HL-60 (cell line): ENCODE measurements around the gene SH3RF3.

Experiments used
- DNase-seq, 2 experiments: peaks; one replicate each; pipeline ENCODE4 v3.0.0-alpha.2; 2010 to 2020; ENCODE audit warnings: low read depth in 1 of 2, low spot score in 1 of 2
- H3K27ac ChIP-seq: fragments of 250-450 bp; sonication (Bioruptor Pico); replicated peaks from 2 replicates; pipeline ENCODE4 v1.5.1; 2020; ENCODE audit warnings: mild to moderate bottlenecking, moderate library complexity
- H3K27me3 ChIP-seq: fragments of 250-450 bp; sonication (Bioruptor Pico); 2 replicates; pipeline ENCODE4 v1.5.1; 2021; ENCODE audit warnings: mild to moderate bottlenecking, moderate library complexity; ENCODE audit not compliant: insufficient read depth, poor library complexity, severe bottlenecking
- H3K4me3 ChIP-seq: replicated peaks from 2 replicates; pipeline ENCODE4 v1.5.1; 2011; ENCODE audit warnings: mild to moderate bottlenecking, control low read depth, low read length; ENCODE audit not compliant: insufficient read depth
- CTCF ChIP-seq: IDR thresholded peaks from one replicate; pipeline ENCODE4 v1.5.1; 2011; ENCODE audit warnings: low read length, control low read depth, inconsistent platforms; ENCODE audit not compliant: insufficient read depth
- GABPA ChIP-seq: IDR thresholded peaks from 2 replicates; pipeline ENCODE4 v1.6.1; 2012; ENCODE audit warnings: low read depth
- POLR2AphosphoS5 ChIP-seq: IDR thresholded peaks from 2 replicates; pipeline ENCODE4 v1.6.1; 2012; ENCODE audit warnings: low read depth
- REST ChIP-seq: IDR thresholded peaks from 2 replicates; pipeline ENCODE4 v1.6.1; 2012; ENCODE audit warnings: low read depth; ENCODE audit not compliant: insufficient replicate concordance
- SPI1 ChIP-seq: IDR thresholded peaks from 2 replicates; pipeline ENCODE4 v1.6.1; 2012; ENCODE audit warnings: low read depth, mild to moderate bottlenecking, borderline replicate concordance

Gene SH3RF3

GRCh38 chr2:109143214-109144187 is 14.5 kb downstream of the SH3RF3 start:
- TF ChIP-seq POLR2AphosphoS5: no peak
- TF ChIP-seq SPI1: no peak
- TF ChIP-seq GABPA: no peak
- no peak for TF ChIP-seq REST
- TF ChIP-seq CTCF: no peak
- no peak overlapping the region for H3K4me3 ChIP-seq

GRCh38 chr2:109144271-109144670 is 15.3 kb downstream of the SH3RF3 start:
- H3K27ac ChIP-seq: no peak overlapping the region
- DNase-seq: no peak
- TF ChIP-seq POLR2AphosphoS5 (no peak), SPI1 (no peak), REST (no peak), CTCF (no peak)
- H3K4me3 ChIP-seq: no peak overlapping the region
- H3K27me3 ChIP-seq: no peaks in the 10 kb centered on the region

More at GRCh38 chr2:109143214-109144187, 14.5 kb downstream of the SH3RF3 start:
- H3K27me3 ChIP-seq: no peaks in the 10 kb centered on the region
- no peak overlapping the region for H3K27ac ChIP-seq
- DNase-seq: no peak

GRCh38 chr2:109144721-109145120 is 15.7 kb downstream of the SH3RF3 start:
- DNase-seq: no peak
- Histone ChIP-seq H3K4me3 (no peak overlapping the region), H3K27me3 (no peaks in the 10 kb centered on the region), H3K27ac (no peak overlapping the region)
- TF ChIP-seq SPI1: no peak

GRCh38 chr2:109145286-109145685 is 16.3 kb downstream of the SH3RF3 start:
- TF ChIP-seq POLR2AphosphoS5: no peak
- no peak for TF ChIP-seq SPI1
- no peak for TF ChIP-seq REST
- TF ChIP-seq GABPA: no peak
- no peak for TF ChIP-seq CTCF

More at GRCh38 chr2:109145286-109145685, 16.3 kb downstream of the SH3RF3 start:
- DNase-seq: no peak
- Histone ChIP-seq H3K27me3 (no peaks in the 10 kb centered on the region), H3K4me3 (no peak overlapping the region), H3K27ac (no peak overlapping the region)
